SK-N-SH treated with all-trans-retinoic acid at 6 μM for 48 hours (cell line): ENCODE measurements around the gene GRAPL.
"Not testable (repeated sequence)": the region's sequence is repeated elsewhere in the genome, so short reads cannot be mapped to it uniquely, and the experiment has no call there.

ENCODE experiments used
- ESRRG ChIP-seq: fragments of 250-450 bp; sonication (Bioruptor Pico); IDR thresholded peaks from 2 replicates; pipeline ENCODE4 v1.6.1; 2021; ENCODE audit warnings: mild to moderate bottlenecking
- TCF4 ChIP-seq: fragments of 250-450 bp; sonication (Bioruptor Pico); IDR thresholded peaks from 2 replicates; pipeline ENCODE4 v1.8.0; 2021; ENCODE audit warnings: mild to moderate bottlenecking, moderate library complexity, borderline replicate concordance
- ZC3H10 ChIP-seq: fragments of 250-450 bp; sonication (Bioruptor Pico); IDR thresholded peaks from 2 replicates; pipeline ENCODE4 v1.5.1; 2021; ENCODE audit warnings: mild to moderate bottlenecking, moderate library complexity
- ZFP3 ChIP-seq: fragments of 250-450 bp; sonication (Bioruptor Pico); IDR thresholded peaks from 2 replicates; pipeline ENCODE4 v1.5.0; 2020; ENCODE audit warnings: mild to moderate bottlenecking, moderate library complexity
- ZFP30 ChIP-seq: fragments of 450-650 bp; formaldehyde crosslinking; IDR thresholded peaks from 2 replicates; pipeline ENCODE4 v1.5.0; 2022; ENCODE audit warnings: mild to moderate bottlenecking, moderate library complexity
- ZNF565 ChIP-seq: fragments of 450-650 bp; formaldehyde crosslinking; conservative IDR thresholded peaks from 2 replicates; pipeline ENCODE4 v1.5.0; 2020; ENCODE audit warnings: low read depth, mild to moderate bottlenecking, moderate library complexity
- ZNF70 ChIP-seq: fragments of 450-650 bp; formaldehyde crosslinking; IDR thresholded peaks from 2 replicates; pipeline ENCODE4 v1.5.0; 2020; ENCODE audit warnings: mild to moderate bottlenecking, moderate library complexity
- TF ChIP-seq, protein P1 (sequence below): fragments of 250-450 bp; sonication (Bioruptor Pico); IDR thresholded peaks from 2 replicates; pipeline ENCODE4 v1.5.1; 2020; ENCODE audit warnings: low read depth, mild to moderate bottlenecking, moderate library complexity
- TF ChIP-seq, protein P2 (sequence below): fragments of 250-450 bp; sonication (Bioruptor Pico); IDR thresholded peaks from 2 replicates; pipeline ENCODE4 v1.5.1; 2021; ENCODE audit warnings: mild to moderate bottlenecking, moderate library complexity
- TF ChIP-seq, protein P3 (sequence below): fragments of 250-450 bp; sonication (Bioruptor Pico); IDR thresholded peaks from 2 replicates; pipeline ENCODE4 v1.8.0; 2021; ENCODE audit warnings: low read depth, mild to moderate bottlenecking, moderate library complexity, borderline replicate concordance

- TF ChIP-seq, protein P1, sequence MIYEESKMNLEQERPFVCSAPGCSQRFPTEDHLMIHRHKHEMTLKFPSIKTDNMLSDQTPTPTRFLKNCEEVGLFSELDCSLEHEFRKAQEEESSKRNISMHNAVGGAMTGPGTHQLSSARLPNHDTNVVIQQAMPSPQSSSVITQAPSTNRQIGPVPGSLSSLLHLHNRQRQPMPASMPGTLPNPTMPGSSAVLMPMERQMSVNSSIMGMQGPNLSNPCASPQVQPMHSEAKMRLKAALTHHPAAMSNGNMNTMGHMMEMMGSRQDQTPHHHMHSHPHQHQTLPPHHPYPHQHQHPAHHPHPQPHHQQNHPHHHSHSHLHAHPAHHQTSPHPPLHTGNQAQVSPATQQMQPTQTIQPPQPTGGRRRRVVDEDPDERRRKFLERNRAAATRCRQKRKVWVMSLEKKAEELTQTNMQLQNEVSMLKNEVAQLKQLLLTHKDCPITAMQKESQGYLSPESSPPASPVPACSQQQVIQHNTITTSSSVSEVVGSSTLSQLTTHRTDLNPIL (CRISPR knock-in tag): not testable (repeated sequence)
- TF ChIP-seq ZNF70; ZFP30; TCF4 (CRISPR knock-in tag); ZFP3 (CRISPR knock-in tag); ZC3H10 (CRISPR knock-in tag); ZNF565 (CRISPR knock-in tag); ESRRG (CRISPR knock-in tag): not testable (repeated sequence)
- TF ChIP-seq, protein P2, sequence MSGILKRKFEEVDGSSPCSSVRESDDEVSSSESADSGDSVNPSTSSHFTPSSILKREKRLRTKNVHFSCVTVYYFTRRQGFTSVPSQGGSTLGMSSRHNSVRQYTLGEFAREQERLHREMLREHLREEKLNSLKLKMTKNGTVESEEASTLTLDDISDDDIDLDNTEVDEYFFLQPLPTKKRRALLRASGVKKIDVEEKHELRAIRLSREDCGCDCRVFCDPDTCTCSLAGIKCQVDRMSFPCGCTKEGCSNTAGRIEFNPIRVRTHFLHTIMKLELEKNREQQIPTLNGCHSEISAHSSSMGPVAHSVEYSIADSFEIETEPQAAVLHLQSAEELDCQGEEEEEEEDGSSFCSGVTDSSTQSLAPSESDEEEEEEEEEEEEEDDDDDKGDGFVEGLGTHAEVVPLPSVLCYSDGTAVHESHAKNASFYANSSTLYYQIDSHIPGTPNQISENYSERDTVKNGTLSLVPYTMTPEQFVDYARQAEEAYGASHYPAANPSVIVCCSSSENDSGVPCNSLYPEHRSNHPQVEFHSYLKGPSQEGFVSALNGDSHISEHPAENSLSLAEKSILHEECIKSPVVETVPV (CRISPR knock-in tag): not testable (repeated sequence)
- TF ChIP-seq, protein P3, sequence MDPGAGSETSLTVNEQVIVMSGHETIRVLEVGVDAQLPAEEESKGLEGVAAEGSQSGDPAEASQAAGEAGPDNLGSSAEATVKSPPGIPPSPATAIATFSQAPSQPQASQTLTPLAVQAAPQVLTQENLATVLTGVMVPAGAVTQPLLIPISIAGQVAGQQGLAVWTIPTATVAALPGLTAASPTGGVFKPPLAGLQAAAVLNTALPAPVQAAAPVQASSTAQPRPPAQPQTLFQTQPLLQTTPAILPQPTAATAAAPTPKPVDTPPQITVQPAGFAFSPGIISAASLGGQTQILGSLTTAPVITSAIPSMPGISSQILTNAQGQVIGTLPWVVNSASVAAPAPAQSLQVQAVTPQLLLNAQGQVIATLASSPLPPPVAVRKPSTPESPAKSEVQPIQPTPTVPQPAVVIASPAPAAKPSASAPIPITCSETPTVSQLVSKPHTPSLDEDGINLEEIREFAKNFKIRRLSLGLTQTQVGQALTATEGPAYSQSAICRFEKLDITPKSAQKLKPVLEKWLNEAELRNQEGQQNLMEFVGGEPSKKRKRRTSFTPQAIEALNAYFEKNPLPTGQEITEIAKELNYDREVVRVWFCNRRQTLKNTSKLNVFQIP (CRISPR knock-in tag): not testable (repeated sequence)
Measured at GRCh38 chr17:19145471-19145870, 18.1 kb downstream of the GRAPL start.
